ENCODE data around the gene TSPAN16. TPM values are rescaled to one million over a fixed set of nuclear protein-coding genes. Genes with fewer than 3 reads are reported as not detected.

Gene TSPAN16
- total and polyA plus RNA-seq, 11 donors: not detected

DNA sequence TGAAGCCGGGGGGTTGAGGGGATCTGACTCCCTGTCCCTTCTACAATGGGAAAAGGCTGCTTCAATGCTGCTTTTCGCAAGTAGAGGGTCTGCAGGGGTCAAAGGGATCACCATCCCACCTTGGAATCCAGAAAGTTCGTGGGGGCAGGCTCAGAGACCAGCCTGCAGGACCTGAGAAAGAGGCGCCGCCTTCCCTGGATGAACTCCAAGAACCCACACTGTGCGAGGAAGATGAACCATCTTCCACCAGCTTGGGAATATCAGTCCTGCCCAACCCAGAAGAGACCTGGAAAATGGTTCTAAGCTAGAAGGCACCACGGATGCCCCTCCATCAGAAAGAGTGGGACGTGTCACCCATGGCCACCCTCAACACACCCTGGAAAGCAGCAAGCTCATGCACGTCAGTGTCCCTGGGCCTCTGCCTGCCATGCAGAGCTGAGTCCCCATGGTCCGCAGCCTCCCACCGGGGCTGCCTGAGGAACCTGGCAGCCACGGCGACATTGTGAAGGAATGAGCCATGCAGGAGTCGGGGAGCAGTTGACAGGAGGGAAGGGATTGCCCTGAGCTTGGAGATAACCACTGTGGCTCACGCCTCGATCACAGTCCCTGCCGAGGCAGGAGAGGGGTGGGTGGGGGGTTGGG, 28.9 kb downstream of the TSPAN16 start:
- Histone ChIP-seq H3K9me3 (no peaks in the 10 kb centered on the region), H3K27me3 (no peaks in the 10 kb centered on the region), H3K4me1 (peaks cover 0 to 54% (median 16%) of the 10 kb centered on the region in 12 donors), H3K36me3 (peaks cover 0 to 45% (median 20%) of the 10 kb centered on the region in 9 donors), H3K4me3 (no peak overlapping the region), H3K27ac (peak overlapping the region in 11 of 12 donors; percentile 27 to 89 (median 65))
- 65 to 79% (median 76%) methylated on average over 8 to 17 of the region's 17 CpGs for WGBS, 4 donors
- no peak for DNase-seq
- ATAC-seq: peak in 1 of 4 donors; percentile 14
- intact Hi-C loops (cut with DNase I): no loop called here
- TF ChIP-seq POLR2A (IDR thresholded peaks at IDR 0.05): no peak
- TF ChIP-seq, protein P1, sequence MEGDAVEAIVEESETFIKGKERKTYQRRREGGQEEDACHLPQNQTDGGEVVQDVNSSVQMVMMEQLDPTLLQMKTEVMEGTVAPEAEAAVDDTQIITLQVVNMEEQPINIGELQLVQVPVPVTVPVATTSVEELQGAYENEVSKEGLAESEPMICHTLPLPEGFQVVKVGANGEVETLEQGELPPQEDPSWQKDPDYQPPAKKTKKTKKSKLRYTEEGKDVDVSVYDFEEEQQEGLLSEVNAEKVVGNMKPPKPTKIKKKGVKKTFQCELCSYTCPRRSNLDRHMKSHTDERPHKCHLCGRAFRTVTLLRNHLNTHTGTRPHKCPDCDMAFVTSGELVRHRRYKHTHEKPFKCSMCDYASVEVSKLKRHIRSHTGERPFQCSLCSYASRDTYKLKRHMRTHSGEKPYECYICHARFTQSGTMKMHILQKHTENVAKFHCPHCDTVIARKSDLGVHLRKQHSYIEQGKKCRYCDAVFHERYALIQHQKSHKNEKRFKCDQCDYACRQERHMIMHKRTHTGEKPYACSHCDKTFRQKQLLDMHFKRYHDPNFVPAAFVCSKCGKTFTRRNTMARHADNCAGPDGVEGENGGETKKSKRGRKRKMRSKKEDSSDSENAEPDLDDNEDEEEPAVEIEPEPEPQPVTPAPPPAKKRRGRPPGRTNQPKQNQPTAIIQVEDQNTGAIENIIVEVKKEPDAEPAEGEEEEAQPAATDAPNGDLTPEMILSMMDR (IDR thresholded peaks at IDR 0.05): no peak

DNA sequence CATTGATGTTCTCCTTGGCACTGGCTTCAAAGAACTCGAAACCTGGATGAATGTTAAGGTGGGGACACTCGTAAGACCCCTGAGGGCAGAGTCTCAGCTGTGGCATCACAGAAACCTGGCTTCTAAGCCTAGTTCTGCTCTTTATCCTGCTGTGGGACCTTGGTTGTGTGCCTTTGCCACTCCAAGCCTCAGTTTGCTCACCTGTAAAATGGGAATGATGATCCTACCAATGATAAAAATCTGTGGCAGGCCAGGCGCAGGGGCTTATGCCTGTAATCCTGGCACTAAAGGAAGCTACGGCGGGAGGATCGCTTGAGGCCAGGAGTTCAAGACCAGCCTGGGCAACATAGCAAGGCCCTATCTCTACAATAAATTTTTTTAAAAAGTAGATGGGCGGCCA, 29.6 kb downstream of the TSPAN16 start:
- intact Hi-C loops (cut with DNase I): no loop called here
- Histone ChIP-seq H3K27ac (peak overlapping the region in 1 of 12 donors; percentile 89), H3K4me3 (no peak overlapping the region), H3K9me3 (no peaks in the 10 kb centered on the region), H3K4me1 (peaks cover 0 to 50% (median 16%) of the 10 kb centered on the region in 12 donors), H3K36me3 (peaks cover 0 to 51% (median 24%) of the 10 kb centered on the region in 9 donors), H3K27me3 (no peaks in the 10 kb centered on the region)
- TF ChIP-seq, protein P1 (IDR thresholded peaks at IDR 0.05): no peak
- TF ChIP-seq POLR2A (IDR thresholded peaks at IDR 0.05): no peak
- DNase-seq (no peak), ATAC-seq (no peak)
- WGBS, 4 donors: 87 to 97% (median 94%) methylated on average over 7 of the region's 7 CpGs

DNA sequence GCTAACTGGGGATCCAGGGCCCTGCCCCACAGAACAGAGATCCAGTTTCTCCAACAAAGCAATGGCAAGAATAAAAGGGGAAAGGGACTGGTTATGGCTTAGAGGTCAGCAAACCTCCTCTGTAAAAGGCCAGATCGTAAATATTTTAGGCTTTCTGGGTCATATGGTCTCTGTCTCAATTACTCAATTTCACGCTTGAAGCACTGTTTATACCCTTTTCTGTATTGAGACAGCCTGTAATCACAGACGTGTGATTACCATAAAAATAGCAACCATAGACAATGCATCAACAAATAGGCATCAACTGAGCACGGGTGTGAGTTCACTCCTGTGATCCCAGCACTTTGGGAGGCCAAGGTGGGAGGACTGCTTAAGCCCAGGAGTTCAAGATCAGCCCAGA, 34.2 kb downstream of the TSPAN16 start:
- TF ChIP-seq POLR2A (IDR thresholded peaks at IDR 0.05): no peak
- TF ChIP-seq, protein P1 (IDR thresholded peaks at IDR 0.05): no peak
- no peak for ATAC-seq
- Histone ChIP-seq H3K4me1 (peaks cover 0 to 5% (median 0%) of the 10 kb centered on the region in 12 donors), H3K9me3 (peaks cover 0 to 3% (median 0%) of the 10 kb centered on the region in 12 donors), H3K36me3 (peaks cover 0 to 96% (median 52%) of the 10 kb centered on the region in 9 donors), H3K27me3 (no peaks in the 10 kb centered on the region), H3K27ac (no peak overlapping the region), H3K4me3 (no peak overlapping the region)
- intact Hi-C loops (cut with DNase I): no loop called here
- WGBS, 4 donors: 80 to 88% (median 84%) methylated on average over 4 of the region's 4 CpGs
- DNase-seq: no peak

DNA sequence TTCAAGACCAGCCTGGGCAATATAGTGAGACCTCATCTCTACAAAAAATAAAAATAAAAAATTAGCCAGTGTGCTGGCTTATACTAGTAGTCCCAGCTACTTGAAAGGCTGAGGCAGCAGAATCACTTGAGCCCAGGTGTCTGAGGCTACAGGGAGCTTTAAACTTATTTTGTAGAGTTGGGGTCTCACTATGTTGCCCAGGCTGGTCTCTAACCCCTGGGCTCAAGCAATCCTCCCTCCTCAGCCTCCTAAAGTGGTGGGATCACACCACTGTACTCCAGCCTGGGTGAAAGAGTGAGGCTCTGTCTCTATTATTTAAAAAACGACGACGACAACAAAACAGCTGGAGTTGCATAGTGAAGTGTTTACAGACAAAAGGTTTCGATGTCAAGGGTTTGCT, 35.5 kb downstream of the TSPAN16 start:
- no peak overlapping the region for H3K4me3 ChIP-seq
- 81 to 92% (median 85%) methylated on average over 4 of the region's 4 CpGs for WGBS, 4 donors
- TF ChIP-seq POLR2A (IDR thresholded peaks at IDR 0.05): no peak
- TF ChIP-seq, protein P1 (IDR thresholded peaks at IDR 0.05): no peak
- no peak overlapping the region for H3K27ac ChIP-seq
- peaks cover 0 to 97% (median 59%) of the 10 kb centered on the region in 9 donors for H3K36me3 ChIP-seq
- no peaks in the 10 kb centered on the region for H3K27me3 ChIP-seq
- H3K9me3 ChIP-seq: peaks cover 0 to 4% (median 0%) of the 10 kb centered on the region in 12 donors
- no peak for ATAC-seq
- DNase-seq: peak in 1 of 5 donors; percentile 5
- intact Hi-C loops (cut with DNase I): no loop called here
- no peaks in the 10 kb centered on the region for H3K4me1 ChIP-seq

Measured in heart left ventricle (tissue), 16 donors.